NCI-H128 (cell line): Measurements from ENCODE around the gene MSMB.
"Not testable (repeated sequence)": the region's sequence is repeated elsewhere in the genome, so short reads cannot be mapped to it uniquely, and the experiment has no call there.

Source experiments
- DNase-seq: peaks from one replicate; lab custom pipeline; 2025; ENCODE audit not compliant: unreplicated experiment; lab: John Stamatoyannopoulos, UW

Gene MSMB

GRCh38 chr10:46014683-46015405 is 31.2 kb downstream of the MSMB start:
- DNase-seq, result no peak

- DNase-seq, result no peak
Observed at GRCh38 chr10:46014206-46014605, 31.9 kb downstream of the MSMB start.

- no peak for DNase-seq
Observed at GRCh38 chr10:46012746-46013145, 33.3 kb downstream of the MSMB start.

- DNase-seq, result no peak
Observed at GRCh38 chr10:46006219-46006618, 39.9 kb downstream of the MSMB start.

- DNase-seq, result no peak
Observed at GRCh38 chr10:46005383-46005782, 40.7 kb downstream of the MSMB start.

GRCh38 chr10:46004963-46005362 is 41.1 kb downstream of the MSMB start:
- DNase-seq, result no peak

- no peak for DNase-seq
Observed at GRCh38 chr10:46002916-46003693, 43.0 kb downstream of the MSMB start.

GRCh38 chr10:46002189-46002687 is 43.8 kb downstream of the MSMB start:
- DNase-seq, result not testable (repeated sequence)

- no peak for DNase-seq
Observed at GRCh38 chr10:46001187-46001756, 44.8 kb downstream of the MSMB start.

- DNase-seq, result no peak
Observed at GRCh38 chr10:46000538-46000937, 45.5 kb downstream of the MSMB start.

- DNase-seq, result not testable (repeated sequence)
Observed at GRCh38 chr10:45999955-46000354, 46.1 kb downstream of the MSMB start.

- no peak for DNase-seq
Observed at GRCh38 chr10:45997994-45998763, 47.9 kb downstream of the MSMB start.

GRCh38 chr10:45997557-45997956 is 48.5 kb downstream of the MSMB start:
- DNase-seq, result no peak

GRCh38 chr10:45985590-45985989 is 60.5 kb downstream of the MSMB start:
- not testable (repeated sequence) for DNase-seq

- not testable (repeated sequence) for DNase-seq
Observed at GRCh38 chr10:45984473-45984872, 61.6 kb downstream of the MSMB start.

- not testable (repeated sequence) for DNase-seq
Observed at GRCh38 chr10:45983538-45984186, 62.4 kb downstream of the MSMB start.
